K562 (cell line): ENCODE results near the gene DSTYK. TPM values are rescaled to one million over a fixed set of nuclear protein-coding genes. Genes with fewer than 3 reads are reported as not detected.

Source experiments
- ARHGAP35 ChIP-seq: fragments of 450-650 bp; IDR thresholded peaks from 2 replicates; pipeline ENCODE4 v1.6.1; 2018; ENCODE audit not compliant: partially characterized antibody
- ETS2 ChIP-seq: IDR thresholded peaks from 2 replicates; pipeline ENCODE4 v1.6.1; 2016; ENCODE audit warnings: borderline replicate concordance, missing genetic modification characterization, mild to moderate bottlenecking, moderate library complexity, missing compliant biosample characterization; ENCODE audit not compliant: poor library complexity, severe bottlenecking
- FOXP1 ChIP-seq: sonication (generic); formaldehyde crosslinking; IDR thresholded peaks from 2 replicates; pipeline ENCODE4 v1.8.0; 2022; ENCODE audit warnings: mild to moderate bottlenecking, missing genetic modification reagents
- GATAD2A ChIP-seq: fragments of 450-650 bp; IDR thresholded peaks from 2 replicates; pipeline ENCODE4 v1.6.1; 2017
- KDM5B ChIP-seq: fragments of 200-600 bp; sonication (generic); IDR thresholded peaks from 2 replicates; pipeline ENCODE4 v1.6.1; 2012; ENCODE audit warnings: low read depth, mild to moderate bottlenecking, moderate library complexity, low read length, control low read depth, inconsistent platforms; ENCODE audit not compliant: insufficient replicate concordance
- NFE2 ChIP-seq: IDR thresholded peaks from 2 replicates; pipeline ENCODE4 v1.6.1; 2014; ENCODE audit warnings: antibody characterized with exemption, low read depth
- PHB ChIP-seq: fragments of 250-450 bp; sonication (Bioruptor Pico); IDR thresholded peaks from 2 replicates; pipeline ENCODE4 v1.5.0; 2021
- POLR2B ChIP-seq: fragments of 450-650 bp; IDR thresholded peaks from 2 replicates; pipeline ENCODE4 v1.6.1; 2018; ENCODE audit warnings: low read depth; ENCODE audit not compliant: partially characterized antibody
- RBM39 ChIP-seq: fragments of 200-400 bp; formaldehyde crosslinking; optimal IDR thresholded peaks from 2 replicates; pipeline ENCODE3; 2018; ENCODE audit warnings: low read depth, low read length
- RUNX1 ChIP-seq: sonication (generic); IDR thresholded peaks from 2 replicates; pipeline ENCODE4 v1.6.1; 2016; ENCODE audit warnings: antibody characterized with exemption, low read depth
- SP2 ChIP-seq: IDR thresholded peaks from 2 replicates; pipeline ENCODE4 v1.6.1; 2011; ENCODE audit warnings: mild to moderate bottlenecking, low read depth, low read length, moderate library complexity; ENCODE audit not compliant: poor library complexity, severe bottlenecking; ENCODE audit errors: extremely low read depth
- ZBED1 ChIP-seq: IDR thresholded peaks from 2 replicates; pipeline ENCODE4 v1.6.1; 2014
- ZMIZ1 ChIP-seq, 2 experiments: fragments of 150-350 bp in 1 of 2; IDR thresholded peaks; 2 replicates each; pipeline ENCODE4 v1.6.1; 2012 to 2016; ENCODE audit warnings: low read depth in 2 of 2, low read length in 2 of 2, mild to moderate bottlenecking in 1 of 2, moderate library complexity in 1 of 2
- ZNF12 ChIP-seq: sonication (generic); formaldehyde crosslinking; IDR thresholded peaks from 2 replicates; pipeline ENCODE4 v1.4.0; 2020; ENCODE audit warnings: mild to moderate bottlenecking, missing genetic modification reagents
- ZNF274 ChIP-seq: IDR thresholded peaks from 2 replicates; pipeline ENCODE4 v1.6.1; 2011; ENCODE audit warnings: low read depth, mild to moderate bottlenecking, low read length, moderate library complexity, borderline replicate concordance
- polyA plus RNA-seq, 8 experiments: library from polyadenylated mRNA; depleted of rRNA in 4 of 8; stranded (reverse) in 5 of 8; unstranded in 3 of 8; fragments of >200 nt; fragmentation: Nextera tagmentation in 2 of 8; fragmentation: Illumina TruSeq in 1 of 8; extraction: Ambion mirVana in 2 of 8; extraction: Trizol in 1 of 8; gene quantifications; 2 replicates each; pipeline versions ENCODE4 v1.2.1 to v1.2.3, GENCODE V29; 2011 to 2014; ENCODE audit warnings: inconsistent platforms in 1 of 8, missing spikeins in 1 of 8
- total RNA-seq, 7 experiments: library from RNA; depleted of rRNA in 6 of 7; stranded (reverse); fragments of >200 nt in 6 of 7; fragmentation: Illumina TruSeq in 2 of 7; extraction: Trizol in 2 of 7; gene quantifications; 2 replicates each; pipeline versions ENCODE4 v1.2.1 to v1.2.3, GENCODE V29; 2011 to 2021; ENCODE audit warnings: low replicate concordance in 1 of 7
- TF ChIP-seq, protein P1 (sequence below): IDR thresholded peaks from 2 replicates; pipeline ENCODE4 v1.6.1; 2011; ENCODE audit warnings: borderline replicate concordance, low read depth, mild to moderate bottlenecking, moderate library complexity, low read length; ENCODE audit not compliant: insufficient read depth, poor library complexity, severe bottlenecking
- TF ChIP-seq, protein P2 (sequence below), 2 experiments: fragments of 450-650 bp; IDR thresholded peaks; 2 replicates each; pipeline ENCODE4 v1.6.1; 2018; ENCODE audit warnings: mild to moderate bottlenecking in 2 of 2, low read depth in 1 of 2; ENCODE audit not compliant: partially characterized antibody in 2 of 2

The DSTYK gene
- total and polyA plus RNA-seq, 9 of the 15 experiments (the other 6 are each of a cell fraction or from before 2014, with no cell fraction given), result 4.2 to 7.1 (median 6.2) TPM

DNA sequence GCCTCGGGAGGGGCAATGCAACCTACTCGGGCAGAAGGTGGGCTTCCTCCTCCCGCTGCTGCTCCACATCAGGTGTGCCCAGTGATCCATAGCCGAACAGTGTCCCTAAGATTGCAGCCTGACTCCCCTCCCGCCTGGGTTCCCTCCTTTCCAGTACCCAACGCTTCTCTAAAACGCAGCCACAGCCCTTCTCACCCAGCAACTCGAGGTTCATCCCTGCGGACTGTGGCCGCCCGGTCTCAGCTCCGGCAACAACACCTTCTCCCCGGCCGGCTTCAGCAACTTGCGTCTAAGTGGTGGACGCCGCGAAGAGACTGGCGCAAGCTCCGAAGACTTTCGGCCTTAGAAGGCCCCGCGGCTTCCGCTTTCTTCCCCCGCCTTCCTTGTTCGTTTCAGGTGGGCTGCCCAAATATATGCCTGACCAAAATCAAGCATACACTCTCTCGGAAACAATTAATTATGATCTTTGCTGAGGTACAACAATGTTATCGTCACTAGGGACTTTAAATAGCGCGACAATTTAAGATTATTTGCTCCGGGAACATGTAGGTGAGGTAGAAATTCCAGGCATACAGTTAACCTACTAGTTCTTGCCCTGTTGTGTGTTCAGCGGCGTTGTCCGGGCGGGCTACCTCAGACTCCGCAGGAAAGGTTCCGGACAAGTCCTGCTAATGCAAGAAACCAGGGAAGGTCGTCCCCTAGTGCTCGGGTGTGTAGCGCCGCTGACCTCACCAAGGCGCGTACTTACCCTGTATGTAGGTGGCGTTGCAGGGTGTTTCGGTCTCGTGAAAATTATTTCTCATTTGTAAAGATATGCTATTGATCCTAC lies 89.6 kb downstream of the DSTYK start, which contains the start of gene RBBP5 (continued):
- TF ChIP-seq SP2, result no peak
- TF ChIP-seq POLR2B, result peak; percentile 98
- TF ChIP-seq ETS2, result peak; percentile 68
- peak; percentile 98 for TF ChIP-seq NFE2
- TF ChIP-seq GATAD2A, result peak; percentile 95; the same call in 1 of the 2 replicates
- peak in 1 of 2 experiments; percentile 44; a peak in 2 of 4 replicates for TF ChIP-seq ZMIZ1 (IDR thresholded peaks at IDR 0.05; ENCODE audit: low read depth in 2 of 2, low read length in 2 of 2)
- TF ChIP-seq RUNX1, result 0 out of 2 replicates have a peak, but pooled peaks have one; percentile 38
- TF ChIP-seq, protein P1, sequence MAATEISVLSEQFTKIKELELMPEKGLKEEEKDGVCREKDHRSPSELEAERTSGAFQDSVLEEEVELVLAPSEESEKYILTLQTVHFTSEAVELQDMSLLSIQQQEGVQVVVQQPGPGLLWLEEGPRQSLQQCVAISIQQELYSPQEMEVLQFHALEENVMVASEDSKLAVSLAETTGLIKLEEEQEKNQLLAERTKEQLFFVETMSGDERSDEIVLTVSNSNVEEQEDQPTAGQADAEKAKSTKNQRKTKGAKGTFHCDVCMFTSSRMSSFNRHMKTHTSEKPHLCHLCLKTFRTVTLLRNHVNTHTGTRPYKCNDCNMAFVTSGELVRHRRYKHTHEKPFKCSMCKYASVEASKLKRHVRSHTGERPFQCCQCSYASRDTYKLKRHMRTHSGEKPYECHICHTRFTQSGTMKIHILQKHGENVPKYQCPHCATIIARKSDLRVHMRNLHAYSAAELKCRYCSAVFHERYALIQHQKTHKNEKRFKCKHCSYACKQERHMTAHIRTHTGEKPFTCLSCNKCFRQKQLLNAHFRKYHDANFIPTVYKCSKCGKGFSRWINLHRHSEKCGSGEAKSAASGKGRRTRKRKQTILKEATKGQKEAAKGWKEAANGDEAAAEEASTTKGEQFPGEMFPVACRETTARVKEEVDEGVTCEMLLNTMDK, result peak; percentile 93
- peak; percentile 98 for TF ChIP-seq RBM39
- 0 out of 2 replicates have a peak, but pooled peaks have one; percentile 30 for TF ChIP-seq ZNF12 (CRISPR knock-in tag)
- TF ChIP-seq ZNF274, result no peak
- TF ChIP-seq FOXP1 (CRISPR knock-in tag), result peak; percentile 87; the same call in 1 of the 2 replicates
- TF ChIP-seq ZBED1, result peak; percentile 87
- TF ChIP-seq ARHGAP35, result no peak
- TF ChIP-seq PHB (CRISPR knock-in tag), result peak; percentile 72; the same call in 1 of the 2 replicates
- TF ChIP-seq KDM5B, result peak; percentile 97
- TF ChIP-seq, protein P2, sequence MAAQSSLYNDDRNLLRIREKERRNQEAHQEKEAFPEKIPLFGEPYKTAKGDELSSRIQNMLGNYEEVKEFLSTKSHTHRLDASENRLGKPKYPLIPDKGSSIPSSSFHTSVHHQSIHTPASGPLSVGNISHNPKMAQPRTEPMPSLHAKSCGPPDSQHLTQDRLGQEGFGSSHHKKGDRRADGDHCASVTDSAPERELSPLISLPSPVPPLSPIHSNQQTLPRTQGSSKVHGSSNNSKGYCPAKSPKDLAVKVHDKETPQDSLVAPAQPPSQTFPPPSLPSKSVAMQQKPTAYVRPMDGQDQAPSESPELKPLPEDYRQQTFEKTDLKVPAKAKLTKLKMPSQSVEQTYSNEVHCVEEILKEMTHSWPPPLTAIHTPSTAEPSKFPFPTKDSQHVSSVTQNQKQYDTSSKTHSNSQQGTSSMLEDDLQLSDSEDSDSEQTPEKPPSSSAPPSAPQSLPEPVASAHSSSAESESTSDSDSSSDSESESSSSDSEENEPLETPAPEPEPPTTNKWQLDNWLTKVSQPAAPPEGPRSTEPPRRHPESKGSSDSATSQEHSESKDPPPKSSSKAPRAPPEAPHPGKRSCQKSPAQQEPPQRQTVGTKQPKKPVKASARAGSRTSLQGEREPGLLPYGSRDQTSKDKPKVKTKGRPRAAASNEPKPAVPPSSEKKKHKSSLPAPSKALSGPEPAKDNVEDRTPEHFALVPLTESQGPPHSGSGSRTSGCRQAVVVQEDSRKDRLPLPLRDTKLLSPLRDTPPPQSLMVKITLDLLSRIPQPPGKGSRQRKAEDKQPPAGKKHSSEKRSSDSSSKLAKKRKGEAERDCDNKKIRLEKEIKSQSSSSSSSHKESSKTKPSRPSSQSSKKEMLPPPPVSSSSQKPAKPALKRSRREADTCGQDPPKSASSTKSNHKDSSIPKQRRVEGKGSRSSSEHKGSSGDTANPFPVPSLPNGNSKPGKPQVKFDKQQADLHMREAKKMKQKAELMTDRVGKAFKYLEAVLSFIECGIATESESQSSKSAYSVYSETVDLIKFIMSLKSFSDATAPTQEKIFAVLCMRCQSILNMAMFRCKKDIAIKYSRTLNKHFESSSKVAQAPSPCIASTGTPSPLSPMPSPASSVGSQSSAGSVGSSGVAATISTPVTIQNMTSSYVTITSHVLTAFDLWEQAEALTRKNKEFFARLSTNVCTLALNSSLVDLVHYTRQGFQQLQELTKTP (IDR thresholded peaks at IDR 0.05; ENCODE audit: low read depth in 1 of 2, partially characterized antibody in 2 of 2), result peak in 1 of 2 experiments; percentile 94
